GM13977 (cell line): Measurements from ENCODE around the gene TVP23A.
"Not testable (repeated sequence)": the region's sequence is repeated elsewhere in the genome, so short reads cannot be mapped to it uniquely, and the experiment has no call there.

Source experiments
- DNase-seq: peaks from one replicate; pipeline ENCODE4 v3.0.0; 2012; ENCODE audit warnings: low spot score
- in situ Hi-C: fragments of 300-500 bp; cut with MboI; formaldehyde crosslinking; loops from one replicate; pipeline ENCODE4 v1.12.0; 2022; ENCODE audit warnings: low sequenced_read_pairs, low pct_unique_long_range_greater_than_20kb, mixed read lengths, inconsistent platforms; ENCODE audit not compliant: unreplicated experiment
- TF ChIP-seq, protein P1 (sequence below): IDR thresholded peaks from 2 replicates; pipeline ENCODE4 v1.5.1; 2012; ENCODE audit warnings: mild to moderate bottlenecking, control low read depth; ENCODE audit not compliant: insufficient read depth; ENCODE audit errors: extremely low read depth, missing control alignments

TVP23A gene

DNA sequence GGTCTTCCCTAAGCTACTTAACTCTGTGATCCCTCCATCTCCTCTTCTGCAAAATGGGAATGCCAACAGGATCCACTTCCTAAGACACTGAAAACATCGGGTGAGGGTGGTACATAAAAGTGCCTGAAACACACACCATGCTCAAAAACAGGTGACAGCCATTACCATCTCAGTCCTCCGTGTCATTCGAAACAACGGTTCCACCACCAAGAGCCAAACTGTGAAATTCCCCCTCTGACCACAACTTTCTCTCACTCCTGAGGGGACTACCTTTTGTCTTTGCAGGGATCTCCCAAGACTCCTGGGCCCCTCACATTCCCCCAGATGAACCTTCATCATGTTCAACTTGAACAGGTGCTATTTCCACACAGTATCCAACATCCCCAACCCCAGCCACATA lies 38.0 kb downstream of the TVP23A start:
- TF ChIP-seq, protein P1, sequence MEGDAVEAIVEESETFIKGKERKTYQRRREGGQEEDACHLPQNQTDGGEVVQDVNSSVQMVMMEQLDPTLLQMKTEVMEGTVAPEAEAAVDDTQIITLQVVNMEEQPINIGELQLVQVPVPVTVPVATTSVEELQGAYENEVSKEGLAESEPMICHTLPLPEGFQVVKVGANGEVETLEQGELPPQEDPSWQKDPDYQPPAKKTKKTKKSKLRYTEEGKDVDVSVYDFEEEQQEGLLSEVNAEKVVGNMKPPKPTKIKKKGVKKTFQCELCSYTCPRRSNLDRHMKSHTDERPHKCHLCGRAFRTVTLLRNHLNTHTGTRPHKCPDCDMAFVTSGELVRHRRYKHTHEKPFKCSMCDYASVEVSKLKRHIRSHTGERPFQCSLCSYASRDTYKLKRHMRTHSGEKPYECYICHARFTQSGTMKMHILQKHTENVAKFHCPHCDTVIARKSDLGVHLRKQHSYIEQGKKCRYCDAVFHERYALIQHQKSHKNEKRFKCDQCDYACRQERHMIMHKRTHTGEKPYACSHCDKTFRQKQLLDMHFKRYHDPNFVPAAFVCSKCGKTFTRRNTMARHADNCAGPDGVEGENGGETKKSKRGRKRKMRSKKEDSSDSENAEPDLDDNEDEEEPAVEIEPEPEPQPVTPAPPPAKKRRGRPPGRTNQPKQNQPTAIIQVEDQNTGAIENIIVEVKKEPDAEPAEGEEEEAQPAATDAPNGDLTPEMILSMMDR, result no peak
- no peak for DNase-seq
- in situ Hi-C loops, result no loop called here

DNA sequence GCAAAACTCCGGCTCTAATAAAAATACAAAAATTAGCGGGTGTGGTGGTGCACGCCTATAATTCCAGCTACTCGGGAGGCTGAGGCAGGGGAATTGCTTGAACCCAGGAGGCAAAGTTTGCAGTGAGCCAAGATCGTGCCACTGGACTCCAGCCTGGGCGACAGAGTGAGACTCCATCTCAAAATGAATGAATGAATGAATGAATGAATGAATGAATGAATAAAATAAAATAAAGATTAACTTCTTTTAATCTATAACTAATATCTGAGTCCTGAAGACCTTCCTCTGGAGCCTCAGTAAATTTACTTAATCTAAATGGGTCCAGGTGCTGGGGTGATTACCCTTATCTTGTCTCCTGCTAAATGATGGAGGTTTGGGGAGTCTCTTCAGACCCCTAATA lies 38.7 kb downstream of the TVP23A start:
- DNase-seq, in situ Hi-C loops: not testable (repeated sequence)

DNA sequence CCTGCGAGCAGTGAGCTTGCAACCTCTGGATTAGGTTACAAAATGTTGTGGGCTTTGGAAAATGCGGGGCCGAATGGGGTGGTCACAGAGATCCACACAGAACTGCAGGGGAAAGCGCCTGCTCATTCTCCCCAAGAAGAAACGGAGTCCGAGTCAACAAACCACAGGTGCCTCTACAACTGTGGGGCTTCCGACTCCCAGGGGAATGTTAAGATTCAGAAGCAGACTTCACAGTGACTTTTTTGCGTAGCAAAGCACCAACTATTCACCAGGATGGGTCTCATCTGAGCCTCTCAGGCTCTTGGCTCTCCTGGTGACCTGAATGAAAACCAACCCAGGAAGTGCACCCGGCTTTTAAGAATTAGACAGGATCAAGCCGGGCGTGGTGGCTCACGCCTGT lies 41.2 kb downstream of the TVP23A start:
- TF ChIP-seq, protein P1, result no peak
- in situ Hi-C loops, result no loop called here
- DNase-seq, result no peak

DNA sequence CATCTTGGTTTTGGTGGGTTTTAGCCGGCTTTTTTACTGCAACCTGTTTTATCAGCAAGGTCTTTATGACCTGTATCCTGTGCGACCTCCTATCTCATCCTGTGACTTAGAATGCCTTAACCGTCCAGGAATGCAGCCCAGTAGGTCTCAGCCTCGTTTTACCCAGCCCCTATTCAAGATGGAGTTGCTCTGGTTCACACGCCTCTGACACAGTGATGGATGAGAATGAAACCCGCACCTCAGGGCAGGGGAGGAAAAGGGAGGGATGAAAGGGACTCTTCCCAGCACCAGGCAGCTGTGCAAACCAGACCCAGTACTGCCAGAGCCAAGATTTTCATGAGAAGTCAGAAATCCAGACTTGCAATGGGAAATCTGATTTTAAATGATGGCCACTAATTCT lies 41.7 kb downstream of the TVP23A start:
- in situ Hi-C loops, DNase-seq: not testable (repeated sequence)

DNA sequence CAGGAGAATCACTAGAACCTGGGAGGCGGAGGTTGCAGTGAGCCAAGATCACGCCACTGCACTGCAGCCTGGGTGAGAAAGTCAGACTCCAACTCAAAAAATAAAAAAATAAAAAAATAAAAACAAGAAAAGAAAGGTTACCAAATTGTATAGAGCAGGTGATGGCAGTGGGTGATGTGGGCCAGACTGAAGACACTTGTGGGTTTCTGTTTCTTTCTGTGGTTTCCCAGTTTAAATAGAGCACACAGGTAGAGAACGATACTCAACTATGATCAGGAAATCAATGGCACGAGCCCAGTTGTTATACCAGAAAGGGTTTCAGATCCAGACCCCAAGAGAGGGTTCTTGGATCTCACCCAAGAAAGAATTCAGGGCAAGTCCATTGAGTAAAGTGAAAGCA lies 42.3 kb downstream of the TVP23A start:
- peak; percentile 71 for DNase-seq
- TF ChIP-seq, protein P1, result no peak
- in situ Hi-C loops, result no loop called here

DNA sequence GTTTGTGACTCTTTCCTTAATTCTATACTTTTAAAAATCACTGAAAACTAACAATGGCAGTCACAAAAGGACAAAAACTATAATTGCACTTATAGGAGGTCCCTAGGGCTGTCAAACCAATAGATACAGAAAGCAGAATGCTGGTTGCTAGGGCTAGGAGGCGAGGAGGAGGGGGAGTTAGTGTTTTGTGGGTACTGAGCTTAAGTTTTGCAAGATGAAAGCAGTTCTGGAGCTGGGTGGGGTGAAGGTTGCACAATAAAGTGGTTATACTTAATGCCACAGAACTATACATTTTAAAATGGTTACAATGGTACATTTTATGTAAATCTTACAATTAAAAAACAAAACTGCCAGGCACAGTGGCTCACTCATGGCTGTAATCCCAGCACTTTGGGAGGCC lies 47.7 kb downstream of the TVP23A start:
- DNase-seq, result no peak
- TF ChIP-seq, protein P1, result no peak
- in situ Hi-C loops, result no loop called here

DNA sequence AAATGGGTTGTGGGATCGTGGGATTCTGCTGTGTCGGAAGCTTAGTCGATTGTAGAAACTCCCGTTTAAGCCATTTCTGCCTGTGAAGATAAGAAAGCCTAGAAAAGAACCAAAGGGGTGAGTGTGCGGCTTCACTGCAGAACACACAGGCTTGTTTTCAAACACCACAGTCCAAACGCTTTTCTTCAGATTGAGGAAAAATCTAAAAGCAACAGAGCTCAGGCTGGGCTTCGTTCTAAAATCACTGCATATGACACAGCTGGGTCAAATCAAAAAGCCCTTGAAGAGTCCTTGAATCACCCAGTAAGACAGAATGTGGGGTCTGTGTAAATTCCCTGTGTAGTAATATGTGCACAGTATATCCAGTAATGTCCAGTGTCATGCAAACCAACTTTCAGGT lies 49.2 kb downstream of the TVP23A start:
- TF ChIP-seq, protein P1, result no peak
- in situ Hi-C loops, result no loop called here
- no peak for DNase-seq

DNA sequence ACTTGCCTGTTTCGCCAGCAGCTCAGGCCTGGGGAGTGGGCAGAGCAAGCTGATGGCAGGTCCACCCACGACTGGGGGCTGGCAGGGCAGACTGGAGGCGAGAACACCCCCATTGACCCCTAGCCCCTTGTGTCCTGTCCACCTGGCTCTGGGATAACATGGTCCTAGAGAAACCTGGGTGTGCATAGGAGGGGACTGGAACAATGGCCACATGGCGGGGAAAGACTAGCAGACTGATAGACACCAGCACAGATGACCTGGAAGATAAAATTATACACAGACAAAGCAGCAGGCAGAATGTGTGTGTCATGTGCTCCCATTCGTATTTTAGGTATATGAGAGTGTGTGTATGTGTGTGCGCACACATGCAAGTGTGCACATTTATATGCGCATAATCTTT lies 51.5 kb downstream of the TVP23A start:
- TF ChIP-seq, protein P1, result no peak
- in situ Hi-C loops, result no loop called here
- no peak for DNase-seq
